Loucy (cell line): ENCODE data around the gene NRF1.

ENCODE experiments used
- EZH2phosphoT487 ChIP-seq: fragments of 200-600 bp; IDR thresholded peaks from 2 replicates; pipeline ENCODE4 v1.6.1; 2018; ENCODE audit warnings: antibody characterized with exemption, mild to moderate bottlenecking, moderate library complexity, borderline replicate concordance
- TF ChIP-seq, protein P1 (sequence below): fragments of 200-600 bp; sonication (generic); conservative IDR thresholded peaks from 2 replicates; pipeline ENCODE4 v1.5.1; 2014; ENCODE audit warnings: mild to moderate bottlenecking, antibody characterized with exemption, low read length

DNA sequence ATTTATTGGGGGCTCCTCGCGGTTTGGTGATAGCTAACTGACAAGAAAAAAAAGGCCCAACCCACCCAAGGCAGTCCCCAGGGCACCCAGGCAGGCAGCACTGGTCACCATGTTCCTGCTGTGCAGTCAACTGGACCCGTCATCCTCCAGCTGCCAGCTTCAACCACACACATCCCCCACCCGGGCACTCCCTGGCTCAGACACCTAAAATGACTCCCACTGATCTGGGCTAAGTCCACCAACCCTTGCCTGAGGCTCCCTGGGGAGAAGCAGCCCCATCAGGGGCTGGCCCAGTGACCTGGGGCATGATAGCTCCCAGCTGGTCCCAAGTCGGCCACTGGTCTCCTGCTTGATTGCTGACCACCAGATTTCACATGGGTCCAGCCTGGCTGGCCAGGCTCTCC, 161.8 kb downstream of the NRF1 start:
- TF ChIP-seq, protein P1, sequence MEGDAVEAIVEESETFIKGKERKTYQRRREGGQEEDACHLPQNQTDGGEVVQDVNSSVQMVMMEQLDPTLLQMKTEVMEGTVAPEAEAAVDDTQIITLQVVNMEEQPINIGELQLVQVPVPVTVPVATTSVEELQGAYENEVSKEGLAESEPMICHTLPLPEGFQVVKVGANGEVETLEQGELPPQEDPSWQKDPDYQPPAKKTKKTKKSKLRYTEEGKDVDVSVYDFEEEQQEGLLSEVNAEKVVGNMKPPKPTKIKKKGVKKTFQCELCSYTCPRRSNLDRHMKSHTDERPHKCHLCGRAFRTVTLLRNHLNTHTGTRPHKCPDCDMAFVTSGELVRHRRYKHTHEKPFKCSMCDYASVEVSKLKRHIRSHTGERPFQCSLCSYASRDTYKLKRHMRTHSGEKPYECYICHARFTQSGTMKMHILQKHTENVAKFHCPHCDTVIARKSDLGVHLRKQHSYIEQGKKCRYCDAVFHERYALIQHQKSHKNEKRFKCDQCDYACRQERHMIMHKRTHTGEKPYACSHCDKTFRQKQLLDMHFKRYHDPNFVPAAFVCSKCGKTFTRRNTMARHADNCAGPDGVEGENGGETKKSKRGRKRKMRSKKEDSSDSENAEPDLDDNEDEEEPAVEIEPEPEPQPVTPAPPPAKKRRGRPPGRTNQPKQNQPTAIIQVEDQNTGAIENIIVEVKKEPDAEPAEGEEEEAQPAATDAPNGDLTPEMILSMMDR, result no peak
- TF ChIP-seq EZH2phosphoT487, result no peak
